Endothelial cell of umbilical vein (primary cell): ENCODE measurements around the gene MAST1. TPM values are rescaled to one million over a fixed set of nuclear protein-coding genes. Genes with fewer than 3 reads are reported as not detected.
A peak's percentile ranks its signal among the peaks of the same experiment; 100 is the strongest.

Experiments
- BruUV-seq: library from RNA; stranded (reverse); fragments of 400-500 nt; replicated peaks from 2 replicates; lab custom pipeline; 2021; lab: Mats Ljungman, UMichigan
- CTCF ChIA-PET: fragments of 300-600, 350-600 bp; sonication (Branson Sonifier 250); formaldehyde crosslinking; loops from one replicate; lab custom pipeline; 2021; ENCODE audit warnings: antibody characterized with exemption, inconsistent platforms; lab: Charles Lee
- POLR2A ChIA-PET: fragments of 300-600, 350-600 bp; sonication (Branson Sonifier 250); formaldehyde crosslinking; loops from one replicate; lab custom pipeline; 2021; ENCODE audit warnings: antibody characterized with exemption, inconsistent platforms; lab: Charles Lee
- DNase-seq: peaks from one replicate; pipeline ENCODE4 v3.0.0-alpha.2; 2011; ENCODE audit warnings: low read depth, low spot score
- FAIRE-seq: peaks from 2 replicates; lab custom pipeline; 2011; peaks lifted over from hg19 to GRCh38; lab: Jason Lieb, UNC
- H2AFZ ChIP-seq: 2 replicates; pipeline ENCODE4 v1.6.0; 2012; ENCODE audit warnings: low read depth, low read length, control low read depth, inconsistent platforms
- H3K27ac ChIP-seq: 2 replicates; pipeline ENCODE4 v1.5.1; 2011; ENCODE audit warnings: low read depth, mild to moderate bottlenecking, control low read depth, low read length, moderate library complexity; ENCODE audit not compliant: insufficient read depth
- H3K27me3 ChIP-seq, 2 experiments: 2 replicates each; pipeline versions ENCODE4 v1.6.0 to v1.6.1; 2011; ENCODE audit warnings: low read length in 2 of 2, mixed read lengths in 1 of 2; ENCODE audit not compliant: control insufficient read depth in 2 of 2, insufficient read depth in 2 of 2
- H3K36me3 ChIP-seq, 2 experiments: 2 replicates in 1 of 2; 3 replicates in 1 of 2; pipeline ENCODE4 v1.5.1; 2011; ENCODE audit warnings: low read length in 2 of 2, mild to moderate bottlenecking in 1 of 2, moderate library complexity in 1 of 2; ENCODE audit not compliant: control insufficient read depth in 2 of 2, insufficient read depth in 2 of 2; ENCODE audit errors: extremely low read depth in 1 of 2
- H3K4me1 ChIP-seq: 3 replicates; pipeline ENCODE4 v1.5.1; 2011; ENCODE audit warnings: mild to moderate bottlenecking, low read length; ENCODE audit not compliant: control insufficient read depth, insufficient read depth; ENCODE audit errors: extremely low read depth
- H3K4me2 ChIP-seq: 2 replicates; pipeline ENCODE4 v1.6.1; 2011; ENCODE audit warnings: low read length, control low read depth, mixed read lengths; ENCODE audit not compliant: insufficient read depth
- H3K4me3 ChIP-seq, 3 experiments: fragments of 200-600 bp in 1 of 3; sonication (generic), shearing (Covaris generic) in 1 of 3; replicated peaks in 1 of 3; 2 replicates each; pipeline ENCODE4 v1.5.1; 2011 to 2016; ENCODE audit warnings: control low read depth in 3 of 3, low read length in 3 of 3, mild to moderate bottlenecking in 2 of 3, inconsistent platforms in 1 of 3, low read depth in 1 of 3, moderate library complexity in 1 of 3; ENCODE audit not compliant: insufficient read depth in 1 of 3
- H3K79me2 ChIP-seq: 2 replicates; pipeline ENCODE4 v1.6.0; 2012; ENCODE audit warnings: low read length, inconsistent platforms; ENCODE audit not compliant: control insufficient read depth, insufficient read depth
- H3K9ac ChIP-seq: replicated peaks from 2 replicates; pipeline ENCODE3; 2011; ENCODE audit warnings: low read length, control low read depth; ENCODE audit not compliant: insufficient read depth; ENCODE audit errors: extremely low read depth
- H3K9me1 ChIP-seq: replicated peaks from 3 replicates; pipeline ENCODE4 v1.6.0; 2011; ENCODE audit warnings: mild to moderate bottlenecking, low read length; ENCODE audit not compliant: control insufficient read depth, insufficient read depth; ENCODE audit errors: extremely low read depth
- H3K9me3 ChIP-seq: replicated peaks from 2 replicates; pipeline ENCODE4 v1.5.1; 2012; ENCODE audit warnings: low read length, inconsistent platforms; ENCODE audit not compliant: control insufficient read depth, insufficient read depth
- H4K20me1 ChIP-seq: replicated peaks from 2 replicates; pipeline ENCODE3; 2011; ENCODE audit warnings: mild to moderate bottlenecking, low read length; ENCODE audit not compliant: control insufficient read depth, insufficient read depth; ENCODE audit errors: extremely low read depth
- CTCF ChIP-seq, 2 donors: IDR thresholded peaks; 1 replicate in 1 of 2; 2 replicates in 1 of 2; pipeline ENCODE4 v1.5.1; 2011; ENCODE audit warnings: low read length in 2 of 2, mild to moderate bottlenecking in 2 of 2, moderate library complexity in 2 of 2, control low read depth in 1 of 2, inconsistent platforms in 1 of 2, low read depth in 1 of 2; ENCODE audit not compliant: insufficient read depth in 1 of 2; ENCODE audit errors: extremely low read depth in 1 of 2
- EZH2 ChIP-seq: IDR thresholded peaks from 2 replicates; pipeline ENCODE4 v1.6.1; 2012; ENCODE audit warnings: borderline replicate concordance, low read depth, mild to moderate bottlenecking, moderate library complexity, low read length, inconsistent platforms; ENCODE audit not compliant: severe bottlenecking
- FOS ChIP-seq: IDR thresholded peaks from 2 replicates; pipeline ENCODE4 v1.6.1; 2011; ENCODE audit warnings: mild to moderate bottlenecking, low read length, moderate library complexity, borderline replicate concordance; ENCODE audit not compliant: insufficient read depth
- GATA2 ChIP-seq: IDR thresholded peaks from 2 replicates; pipeline ENCODE4 v1.7.0; 2011; ENCODE audit warnings: low read depth, mild to moderate bottlenecking, moderate library complexity, mixed read lengths, low read length; ENCODE audit not compliant: insufficient read length, insufficient read depth
- MAX ChIP-seq: IDR thresholded peaks from 2 replicates; pipeline ENCODE4 v1.6.1; 2011; ENCODE audit not compliant: insufficient read depth, insufficient read length
- MYC ChIP-seq: IDR thresholded peaks from one replicate; pipeline ENCODE4 v1.6.1; 2011; ENCODE audit warnings: mild to moderate bottlenecking, low read depth, low read length
- POLR2A ChIP-seq: IDR thresholded peaks from 2 replicates; pipeline ENCODE4 v1.6.1; 2012; ENCODE audit warnings: low read depth, mild to moderate bottlenecking, control low read depth, low read length
- POLR2AphosphoS5 ChIP-seq: IDR thresholded peaks from 2 replicates; pipeline ENCODE4 v1.6.1; 2012; ENCODE audit warnings: low read depth, mild to moderate bottlenecking, control low read depth, low read length, moderate library complexity; ENCODE audit not compliant: insufficient read depth
- dilution Hi-C: fragments of 300-500 bp; cut with MboI; formaldehyde crosslinking; loops from one replicate; pipeline ENCODE4 v1.15.0; 2019; ENCODE audit warnings: low sequenced_read_pairs; ENCODE audit not compliant: extremely low pct_ligation_motif_present
- intact Hi-C: fragments of 100-400 bp; cut with micrococcal nuclease; formaldehyde crosslinking; loops from one replicate; pipeline ENCODE4 v1.10.0; 2022
- polyA plus RNA-seq, 4 experiments: library from polyadenylated mRNA; depleted of rRNA in 3 of 4; stranded (reverse) in 3 of 4; unstranded in 1 of 4; fragments of >200 nt; gene quantifications; 2 replicates each; pipeline versions ENCODE4 v1.2.1 to v1.2.3, GENCODE V29; 2011 to 2012; ENCODE audit warnings: missing spikeins in 1 of 4
- total RNA-seq: library from RNA; stranded (reverse); gene quantifications from 2 replicates; pipeline ENCODE4 v1.2.3, GENCODE V29; 2021

MAST1 gene
- total and polyA plus RNA-seq, 2 donors (not counting 3 experiments of a cell fraction or from before 2014, with no cell fraction given): 0.13 to 0.46 TPM

- intact Hi-C loops (no loop called here), dilution Hi-C loops (no loop called here)
- CTCF ChIA-PET: interaction anchor here (0.7 to 13.8 kb wide), 7 partner anchors 10 to 127 kb away, joined by 3 to 524 read pairs (median 7); partner anchors contain the start of gene HOOK2
- TF ChIP-seq CTCF (IDR thresholded peaks at IDR 0.05; ENCODE audit: extremely low read depth in 1 of 2, insufficient read depth in 1 of 2, low read depth in 1 of 2, low read length in 2 of 2) (no peak), POLR2A (peak; percentile 32)
- Histone ChIP-seq H3K4me1 (peaks cover 35% of the 10 kb centered on the region), H3K27ac (peak overlapping the region; percentile 91), H3K9me3 (no peaks in the 10 kb centered on the region), H3K4me2 (peak overlapping the region; percentile 56), H2AFZ (peak overlapping the region; percentile 5), H4K20me1 (no peaks in the 10 kb centered on the region), H3K9ac (peak overlapping the region; percentile 74), H3K4me3 (peak overlapping the region; percentile 70 to 76 (median 71)), H3K36me3 (no peaks in the 10 kb centered on the region), H3K9me1 (no peaks in the 10 kb centered on the region), H3K27me3 (no peaks in the 10 kb centered on the region), H3K79me2 (peaks cover 14% of the 10 kb centered on the region)
- POLR2A ChIA-PET: interaction anchor here (0.6 to 4.1 kb wide), 12 partner anchors 9 to 1211 kb away, joined by 3 to 94 read pairs (median 5); partner anchors contain the start of gene HOOK2
- BruUV-seq: no TSS peak
- FAIRE-seq (peak; percentile 71), DNase-seq (peak; percentile 43)
Measured at GRCh38 chr19:12792051-12792852, 46.1 kb upstream of the MAST1 start.

- intact Hi-C loops: no loop called here
- POLR2A ChIA-PET: interaction anchor here (0.7 to 4.1 kb wide), 5 partner anchors 10 to 1070 kb away, joined by 3 to 94 read pairs (median 6); partner anchors contain the start of gene HOOK2
- no peaks in the 10 kb centered on the region for H4K20me1 ChIP-seq
- DNase-seq (peak; percentile 28), FAIRE-seq (no peak)
- H3K4me3 ChIP-seq: peak overlapping the region; percentile 70 to 76 (median 71)
- no peak overlapping the region for H2AFZ ChIP-seq
- CTCF ChIA-PET: interaction anchor here (1.5 to 13.8 kb wide), 5 partner anchors 10 to 76 kb away, joined by 4 to 524 read pairs (median 21); partner anchors contain the start of gene HOOK2
- peak overlapping the region; percentile 91 for H3K27ac ChIP-seq
- no peaks in the 10 kb centered on the region for H3K36me3 ChIP-seq
- H3K9me3 ChIP-seq: no peaks in the 10 kb centered on the region
- peaks cover 14% of the 10 kb centered on the region for H3K79me2 ChIP-seq
- TF ChIP-seq MAX (no peak), EZH2 (no peak), FOS (no peak), POLR2AphosphoS5 (no peak), MYC (no peak), POLR2A (no peak), GATA2 (no peak), CTCF (IDR thresholded peaks at IDR 0.05; ENCODE audit: extremely low read depth in 1 of 2, insufficient read depth in 1 of 2, low read depth in 1 of 2, low read length in 2 of 2) (no peak)
- dilution Hi-C loops: no loop called here
- H3K9ac ChIP-seq: peak overlapping the region; percentile 74
- H3K27me3 ChIP-seq: no peaks in the 10 kb centered on the region
- TSS peak; percentile 78 for BruUV-seq
- H3K9me1 ChIP-seq: no peaks in the 10 kb centered on the region
- H3K4me1 ChIP-seq: peaks cover 35% of the 10 kb centered on the region
- peak overlapping the region; percentile 56 for H3K4me2 ChIP-seq
Measured at GRCh38 chr19:12792853-12793289, 45.4 kb upstream of the MAST1 start.
